Muscle layer of colon (tissue), 2 donors: ENCODE results near the gene SYK.
"Not testable (repeated sequence)": the region's sequence is repeated elsewhere in the genome, so short reads cannot be mapped to it uniquely, and the experiment has no call there.

Experiments
- H3K27ac ChIP-seq: one replicate; pipeline ENCODE4 v1.7.0; 2013; ENCODE audit warnings: low read depth, mild to moderate bottlenecking, low read length, moderate library complexity
- H3K27me3 ChIP-seq, 2 donors: one replicate each; pipeline ENCODE4 v1.7.0; 2013; ENCODE audit warnings: low read length in 2 of 2, mild to moderate bottlenecking in 2 of 2; ENCODE audit not compliant: insufficient read depth in 2 of 2, control insufficient read depth in 1 of 2
- H3K36me3 ChIP-seq: one replicate; pipeline ENCODE4 v1.7.0; 2013; ENCODE audit warnings: mild to moderate bottlenecking, low read length; ENCODE audit not compliant: insufficient read depth
- H3K4me1 ChIP-seq: one replicate; pipeline ENCODE4 v1.7.0; 2013; ENCODE audit warnings: mild to moderate bottlenecking, low read length; ENCODE audit not compliant: insufficient read depth
- H3K4me3 ChIP-seq, 2 donors: one replicate each; pipeline ENCODE4 v1.7.0; 2013; ENCODE audit warnings: low read length in 2 of 2, low read depth in 1 of 2, mild to moderate bottlenecking in 1 of 2, moderate library complexity in 1 of 2
- H3K9ac ChIP-seq: one replicate; pipeline ENCODE4 v1.7.0; 2013; ENCODE audit warnings: low read length
- H3K9me3 ChIP-seq: one replicate; pipeline ENCODE4 v1.7.0; 2013; ENCODE audit warnings: mild to moderate bottlenecking, low read length
- donor health status: abdominal sarcoma.
- donor health status: Adenocarcinoma of cecum.

SYK gene

DNA sequence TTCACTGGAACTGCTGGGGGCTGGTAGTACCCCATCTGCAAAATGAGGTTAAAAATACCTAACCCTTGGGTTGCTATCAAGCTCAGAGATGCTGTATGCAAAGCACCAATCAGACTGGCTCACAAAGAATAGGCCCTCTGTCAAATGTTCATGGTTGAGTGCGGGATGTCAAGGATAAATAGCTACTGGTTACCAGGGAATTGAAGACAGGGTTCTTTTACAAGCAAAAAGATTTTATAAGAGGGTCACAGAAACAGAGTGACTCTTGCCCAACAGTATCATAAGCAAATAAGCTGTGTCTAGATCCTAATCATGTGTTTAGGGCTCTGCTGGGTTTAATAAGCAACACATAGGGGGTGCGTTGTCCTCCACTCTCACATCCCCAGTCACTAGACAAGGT is 11.9 kb downstream of the SYK start:
- Histone ChIP-seq H3K4me3 (no peak overlapping the region), H3K27ac (no peak overlapping the region), H3K9me3 (no peaks in the 10 kb centered on the region), H3K27me3 (no peaks in the 10 kb centered on the region), H3K36me3 (no peaks in the 10 kb centered on the region), H3K4me1 (no peaks in the 10 kb centered on the region), H3K9ac (no peak overlapping the region)

DNA sequence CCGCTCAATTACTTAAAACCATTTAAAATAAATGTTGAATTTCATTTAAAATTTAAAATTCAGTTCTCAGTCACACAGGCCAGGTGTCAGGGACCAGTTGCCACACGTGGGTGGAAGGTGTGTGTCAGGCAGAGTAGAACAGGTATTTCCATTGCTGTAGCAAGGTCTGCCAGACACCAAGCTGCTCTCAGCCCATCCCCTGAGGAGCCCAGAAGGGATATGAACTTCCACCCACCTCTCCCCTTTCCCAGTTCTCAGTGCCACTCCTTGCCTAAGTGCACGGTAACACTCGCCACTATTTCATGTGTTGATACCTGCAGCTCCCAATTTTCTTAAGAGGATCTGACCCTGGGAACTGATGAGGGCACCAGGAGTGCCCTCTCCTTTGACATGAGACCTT is 12.7 kb downstream of the SYK start:
- Histone ChIP-seq H3K27me3 (no peaks in the 10 kb centered on the region), H3K36me3 (no peaks in the 10 kb centered on the region), H3K9me3 (no peaks in the 10 kb centered on the region), H3K27ac (no peak overlapping the region), H3K4me1 (no peaks in the 10 kb centered on the region), H3K9ac (no peak overlapping the region), H3K4me3 (no peak overlapping the region)

DNA sequence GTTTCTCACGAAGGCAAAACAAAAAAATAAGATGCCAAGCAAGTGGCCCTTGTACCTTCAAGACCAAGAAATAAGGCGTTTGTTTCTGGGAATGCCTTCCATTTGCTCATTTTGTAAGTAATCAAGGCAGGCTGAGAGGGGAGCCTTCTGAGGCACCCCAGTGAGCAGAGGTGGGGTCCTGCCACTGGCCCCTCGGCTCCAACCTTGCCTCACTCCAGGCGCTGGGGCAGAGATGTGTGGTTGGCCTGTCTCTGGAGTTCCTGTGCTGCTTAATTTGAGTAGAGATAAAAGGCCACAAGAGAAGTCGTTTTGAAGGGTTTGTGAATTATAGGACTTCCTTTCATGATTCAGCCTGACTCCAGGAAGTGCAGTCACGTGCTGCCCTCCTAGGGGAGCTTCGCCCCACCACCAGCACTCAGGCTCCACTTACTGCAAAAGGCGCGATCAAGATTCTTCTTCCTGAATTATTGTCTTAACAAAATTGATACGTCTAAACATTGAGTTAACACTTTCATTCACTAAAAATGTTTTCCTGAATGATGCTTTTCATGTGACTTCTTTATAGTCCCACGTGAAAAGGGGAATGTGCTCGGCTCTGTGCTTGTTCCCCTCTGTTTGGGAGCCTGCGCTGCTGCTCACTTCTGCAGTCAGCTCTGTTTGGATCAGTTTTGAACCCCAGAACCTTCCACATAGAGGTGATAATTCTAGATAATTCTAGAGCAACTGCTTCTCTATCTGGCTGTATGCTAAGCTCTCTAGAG is 13.7 kb downstream of the SYK start:
- Histone ChIP-seq H3K9ac (no peak overlapping the region), H3K4me1 (no peaks in the 10 kb centered on the region), H3K4me3 (no peak overlapping the region), H3K27ac (no peak overlapping the region), H3K27me3 (no peaks in the 10 kb centered on the region), H3K9me3 (no peaks in the 10 kb centered on the region), H3K36me3 (no peaks in the 10 kb centered on the region)

DNA sequence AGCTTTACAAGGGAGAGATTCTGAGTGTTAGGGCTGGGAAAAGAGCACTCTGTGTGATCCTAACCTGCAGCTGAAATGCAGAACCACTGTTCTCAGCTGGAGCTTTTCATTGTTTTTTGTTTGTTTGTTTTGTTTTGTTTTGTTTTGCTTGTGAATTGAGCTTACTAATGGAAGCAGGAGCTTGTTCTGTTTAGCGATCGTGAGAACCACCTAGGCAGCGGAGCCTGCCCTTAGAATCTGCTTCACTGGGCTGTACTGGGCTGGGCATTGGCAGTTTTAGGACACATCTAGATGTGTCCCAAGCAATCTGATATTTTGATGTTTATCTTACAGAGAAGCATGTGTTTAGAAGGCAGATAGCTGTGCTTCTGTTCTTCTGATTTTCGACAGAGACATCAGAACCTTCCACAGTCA is 14.3 kb downstream of the SYK start:
- no peaks in the 10 kb centered on the region for H3K36me3 ChIP-seq
- H3K4me1 ChIP-seq = no peaks in the 10 kb centered on the region
- no peaks in the 10 kb centered on the region for H3K9me3 ChIP-seq
- H3K27me3 ChIP-seq = no peaks in the 10 kb centered on the region
- H3K9ac ChIP-seq = no peak overlapping the region
- H3K4me3 ChIP-seq = no peak overlapping the region
- H3K27ac ChIP-seq = no peak overlapping the region

DNA sequence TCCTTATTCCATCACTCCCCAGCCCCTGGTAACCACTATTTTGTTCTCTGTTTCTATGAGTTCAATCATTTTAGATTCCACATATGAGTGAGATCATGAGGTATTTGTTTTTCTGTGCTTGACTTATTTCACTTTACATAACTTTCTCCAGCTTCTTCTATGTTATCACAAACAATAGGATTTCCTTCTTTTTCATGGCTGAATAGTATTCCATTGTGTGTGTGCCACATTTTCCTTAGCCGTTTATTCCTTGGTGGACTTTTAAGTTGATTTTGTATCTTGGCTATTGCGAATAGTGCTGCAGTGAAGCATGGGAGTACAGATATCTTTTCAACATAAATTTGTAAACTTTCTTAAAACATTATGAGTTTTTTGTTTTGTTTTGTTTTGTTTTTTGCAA is 15.1 kb downstream of the SYK start:
- Histone ChIP-seq H3K4me1 (no peaks in the 10 kb centered on the region), H3K4me3 (no peak overlapping the region), H3K27ac (no peak overlapping the region), H3K27me3 (no peaks in the 10 kb centered on the region), H3K9me3 (no peaks in the 10 kb centered on the region), H3K36me3 (no peaks in the 10 kb centered on the region), H3K9ac (no peak overlapping the region)

DNA sequence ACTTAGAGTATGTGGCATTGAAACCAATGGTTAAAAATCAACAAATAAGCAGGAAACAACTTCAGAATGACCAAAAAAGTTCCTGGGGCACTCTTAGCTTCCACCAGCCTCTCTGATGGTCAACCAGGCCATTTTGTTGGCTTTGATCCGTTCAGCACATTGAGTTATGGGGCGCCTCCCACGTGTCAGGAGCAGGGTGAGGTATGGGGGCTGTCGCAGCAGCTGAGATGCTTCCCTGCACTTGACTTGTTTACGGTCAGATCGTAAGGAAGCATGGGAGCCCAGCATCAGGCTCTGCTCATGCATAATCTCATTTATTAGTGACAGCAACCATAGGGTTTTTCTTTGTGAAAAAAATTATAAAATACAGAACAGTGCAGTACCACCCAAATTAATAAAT is 16.7 kb downstream of the SYK start:
- H3K9me3 ChIP-seq = no peaks in the 10 kb centered on the region
- H3K27me3 ChIP-seq = no peaks in the 10 kb centered on the region
- H3K4me3 ChIP-seq = no peak overlapping the region
- H3K27ac ChIP-seq = no peak overlapping the region
- H3K9ac ChIP-seq = no peak overlapping the region
- H3K4me1 ChIP-seq = no peaks in the 10 kb centered on the region
- no peaks in the 10 kb centered on the region for H3K36me3 ChIP-seq

DNA sequence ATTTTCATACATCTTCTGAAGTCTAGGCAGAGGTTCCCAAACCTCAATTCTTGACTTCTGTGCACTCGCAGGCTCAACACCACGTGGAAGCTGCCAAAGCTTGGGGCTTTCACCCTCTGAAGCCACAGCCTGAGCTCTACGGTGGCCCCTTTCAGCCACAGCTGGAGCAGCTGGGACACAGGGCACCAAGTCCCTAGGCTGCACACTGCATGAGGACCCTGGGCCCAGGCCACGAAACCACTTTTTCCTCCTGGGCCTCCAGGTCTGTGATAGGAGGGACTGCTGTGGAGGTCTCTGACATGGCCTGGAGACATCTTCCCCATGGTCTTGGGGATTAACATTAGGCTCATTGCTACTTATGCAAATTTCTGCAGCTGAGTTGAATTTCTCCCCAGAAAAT is 18.8 kb downstream of the SYK start:
- not testable (repeated sequence) for H3K4me3 ChIP-seq

DNA sequence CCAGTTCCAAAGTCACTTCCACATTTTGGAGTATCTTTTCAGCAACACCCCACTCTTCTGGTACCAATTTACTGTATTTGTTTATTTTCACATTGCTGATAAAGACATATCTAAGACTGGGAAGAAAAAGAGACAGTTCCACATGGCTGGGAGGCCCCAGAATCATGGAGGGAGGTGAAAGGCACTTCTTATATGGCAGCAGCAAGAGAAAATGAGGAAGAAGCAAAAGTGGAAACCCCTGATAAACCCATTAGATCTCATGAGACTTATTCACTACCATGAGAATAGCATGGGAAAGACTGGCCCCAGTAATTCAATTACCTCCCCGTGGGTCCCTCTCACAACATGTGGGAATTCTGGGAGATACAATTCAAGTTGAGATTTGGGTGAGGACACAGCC is 19.6 kb downstream of the SYK start:
- not testable (repeated sequence) for H3K9me3 ChIP-seq, H3K27me3 ChIP-seq, H3K27ac ChIP-seq, H3K4me1 ChIP-seq, H3K36me3 ChIP-seq, H3K9ac ChIP-seq, H3K4me3 ChIP-seq

More for the DNA sequence above, 18.8 kb downstream of the SYK start:
- not testable (repeated sequence) for H3K36me3 ChIP-seq, H3K27ac ChIP-seq, H3K4me1 ChIP-seq, H3K9me3 ChIP-seq, H3K27me3 ChIP-seq, H3K9ac ChIP-seq

DNA sequence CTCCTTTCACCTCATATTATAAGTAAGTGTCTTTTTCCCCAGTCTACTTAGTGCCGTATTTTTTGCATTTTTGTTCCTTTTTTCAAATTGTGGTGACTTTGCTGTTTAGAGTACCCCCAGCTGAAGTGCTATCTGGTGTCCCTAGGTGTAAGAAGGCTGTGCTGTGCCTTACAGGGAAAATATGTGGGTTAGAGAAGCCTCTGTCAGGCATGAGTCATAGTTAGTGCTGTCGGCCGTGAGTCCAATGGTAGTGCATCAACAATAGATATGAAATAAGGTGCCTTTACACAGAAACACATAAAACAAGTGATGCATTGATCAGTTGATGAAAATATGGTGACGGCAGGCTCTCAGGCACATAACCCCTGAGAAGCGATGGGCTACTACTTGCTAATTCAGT is 20.1 kb downstream of the SYK start:
- Histone ChIP-seq H3K36me3 (no peaks in the 10 kb centered on the region), H3K27me3 (no peaks in the 10 kb centered on the region), H3K9me3 (no peaks in the 10 kb centered on the region), H3K9ac (no peak overlapping the region), H3K4me1 (no peaks in the 10 kb centered on the region), H3K27ac (no peak overlapping the region), H3K4me3 (no peak overlapping the region)

DNA sequence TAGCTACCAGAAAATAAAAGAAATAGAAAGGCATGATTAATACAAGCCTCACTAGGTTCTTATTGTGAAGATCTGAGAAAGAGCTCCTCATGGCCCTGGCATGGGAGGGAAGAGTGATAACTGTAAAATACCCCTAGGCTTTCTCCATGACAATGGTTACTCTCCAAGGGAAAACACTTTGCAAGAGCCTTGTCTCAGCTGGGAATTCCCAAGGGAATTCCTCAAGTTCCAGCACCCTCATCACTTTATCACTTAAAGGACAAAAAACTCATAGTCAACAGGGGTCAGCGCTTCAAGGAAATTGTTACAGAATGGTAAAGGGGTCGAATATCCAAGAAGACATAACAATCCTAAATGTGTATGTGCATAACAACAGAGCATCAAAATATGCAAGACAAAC is 21.2 kb downstream of the SYK start:
- Histone ChIP-seq H3K36me3 (no peaks in the 10 kb centered on the region), H3K9me3 (no peaks in the 10 kb centered on the region), H3K27ac (no peak overlapping the region), H3K4me3 (no peak overlapping the region), H3K9ac (no peak overlapping the region), H3K27me3 (no peaks in the 10 kb centered on the region), H3K4me1 (no peaks in the 10 kb centered on the region)

DNA sequence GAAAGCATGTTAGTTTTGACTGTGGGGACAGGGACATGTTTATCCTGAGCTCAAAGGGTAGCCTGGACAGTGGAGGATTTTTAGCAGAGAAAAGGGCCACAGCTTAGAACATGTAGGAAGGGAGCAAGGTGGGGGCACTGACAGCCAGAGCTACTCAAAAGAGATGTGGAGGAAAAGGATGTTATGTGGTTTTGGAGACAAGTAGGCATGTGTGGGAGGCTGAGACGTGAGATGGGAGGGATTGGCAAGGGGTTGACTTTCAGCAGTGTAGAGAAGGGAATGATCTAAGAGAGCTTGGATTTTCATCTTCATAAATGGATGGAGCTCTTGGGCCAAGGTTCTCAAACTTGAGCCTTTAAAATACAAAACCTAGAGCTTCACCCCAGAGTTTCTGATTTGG is 24.0 kb downstream of the SYK start:
- Histone ChIP-seq H3K27ac (no peak overlapping the region), H3K4me3 (no peak overlapping the region), H3K27me3 (no peaks in the 10 kb centered on the region), H3K4me1 (no peaks in the 10 kb centered on the region), H3K9me3 (no peaks in the 10 kb centered on the region), H3K9ac (no peak overlapping the region), H3K36me3 (no peaks in the 10 kb centered on the region)

DNA sequence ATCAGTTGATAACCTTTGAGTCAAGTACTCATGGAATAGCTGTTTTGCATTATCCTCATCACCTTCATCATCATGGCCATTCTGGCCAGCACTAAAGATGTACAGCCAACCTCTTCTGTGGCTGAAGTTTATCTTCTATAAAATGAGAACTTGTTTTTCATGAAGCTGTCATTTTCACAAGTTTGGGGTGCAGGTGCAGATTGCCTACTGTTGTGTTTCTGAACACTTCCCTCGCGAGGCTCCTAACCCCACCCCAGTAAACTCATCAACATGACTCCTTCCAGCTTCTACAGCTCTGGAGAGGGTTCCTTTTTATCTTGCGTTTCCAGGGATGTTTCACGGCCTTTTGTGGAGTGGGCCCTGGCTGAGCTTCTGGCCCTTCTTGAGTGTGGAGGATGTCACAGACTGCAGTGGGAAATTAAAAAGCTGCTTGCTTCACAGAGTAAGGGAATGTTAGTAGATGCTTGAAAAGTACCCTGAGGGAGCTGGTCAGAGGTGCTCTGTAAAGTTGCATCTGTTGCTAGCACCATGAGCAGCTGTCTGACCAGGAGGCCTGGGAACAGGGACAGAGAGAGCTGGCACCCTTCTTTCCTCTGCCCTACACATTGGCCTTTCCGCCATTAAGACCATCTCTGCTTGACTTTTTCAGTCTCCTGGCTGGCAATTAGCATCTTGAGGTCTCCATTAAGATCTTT is 24.9 kb downstream of the SYK start:
- Histone ChIP-seq H3K27ac (no peak overlapping the region), H3K36me3 (no peaks in the 10 kb centered on the region), H3K4me1 (no peaks in the 10 kb centered on the region), H3K4me3 (no peak overlapping the region), H3K9ac (no peak overlapping the region), H3K27me3 (no peaks in the 10 kb centered on the region), H3K9me3 (no peaks in the 10 kb centered on the region)
